ENCODE data around the gene NDFIP2. TPM values are rescaled to one million over a fixed set of nuclear protein-coding genes. Genes with fewer than 3 reads are reported as not detected.

Gene NDFIP2
- polyA plus RNA-seq, 1 of the 3 experiments (the other 2 are of a cell fraction) = 21.4 TPM

- POLR2A ChIA-PET = no interaction called here
- H3K79me2 ChIP-seq (ENCODE audit: insufficient read depth) = no peaks in the 10 kb centered on the region
- no peaks in the 10 kb centered on the region for H3K36me3 ChIP-seq (replicated peaks in 1 of 2; ENCODE audit: control insufficient read depth in 1 of 2, insufficient read depth in 2 of 2, low read length in 1 of 2)
- H3K4me1 ChIP-seq (ENCODE audit: control insufficient read depth in 1 of 2, insufficient read depth in 2 of 2, low read depth in 1 of 2, low read length in 1 of 2) = no peaks in the 10 kb centered on the region
- H3F3A ChIP-seq (replicated peaks; ENCODE audit: insufficient read depth) = no peaks in the 10 kb centered on the region
- no peak overlapping the region for H3K9ac ChIP-seq
- CTCF ChIA-PET = no interaction called here
- DNase-seq = no peak
- H3K4me2 ChIP-seq = no peak overlapping the region
- no peaks in the 10 kb centered on the region for H3K9me3 ChIP-seq
- TF ChIP-seq ZBTB33 (IDR thresholded peaks at IDR 0.05; ENCODE audit: borderline replicate concordance, low read depth) (no peak), YY1 (IDR thresholded peaks at IDR 0.05; ENCODE audit: low read depth) (no peak), RFX5 (IDR thresholded peaks at IDR 0.05; ENCODE audit: low read length) (no peak), CTCF (IDR thresholded peaks at IDR 0.05) (no peak), JUND (IDR thresholded peaks at IDR 0.05) (no peak), CHD2 (IDR thresholded peaks at IDR 0.05; ENCODE audit: low read length, partially characterized antibody) (no peak), NRF1 (IDR thresholded peaks at IDR 0.05; ENCODE audit: low read depth, low read length) (no peak), IRF3 (IDR thresholded peaks at IDR 0.05; ENCODE audit: low read depth, low read length) (no peak), USF1 (IDR thresholded peaks at IDR 0.05; ENCODE audit: borderline replicate concordance, low read depth) (no peak), GABPA (IDR thresholded peaks at IDR 0.05; ENCODE audit: low read depth) (no peak), MXI1 (IDR thresholded peaks at IDR 0.05; ENCODE audit: low read depth, low read length) (no peak), SIN3A (IDR thresholded peaks at IDR 0.05; ENCODE audit: borderline replicate concordance, low read depth, low read length) (no peak), POLR2AphosphoS5 (IDR thresholded peaks at IDR 0.05; ENCODE audit: low read depth, low read length) (no peak), ELF1 (IDR thresholded peaks at IDR 0.05) (no peak), FOXM1 (IDR thresholded peaks at IDR 0.05; ENCODE audit: low read depth) (no peak), REST (IDR thresholded peaks at IDR 0.05; ENCODE audit: low read depth, low read length) (no peak), FOSL2 (IDR thresholded peaks at IDR 0.05; ENCODE audit: borderline replicate concordance, low read depth) (no peak), TEAD4 (IDR thresholded peaks at IDR 0.05; ENCODE audit: borderline replicate concordance, insufficient read depth) (no peak), EP300 (IDR thresholded peaks at IDR 0.05; ENCODE audit: borderline replicate concordance in 1 of 2, low read depth in 1 of 2, low read length in 1 of 2) (no peak), TCF12 (IDR thresholded peaks at IDR 0.05) (no peak)
- H3K27me3 ChIP-seq (ENCODE audit: insufficient read depth) = no peaks in the 10 kb centered on the region
- no peak overlapping the region for H2AFZ ChIP-seq (ENCODE audit: low read depth)
- WGBS (ENCODE audit: low lambda C conversion rate) = 84% methylated on average over 2 of the region's 2 CpGs
- no peaks in the 10 kb centered on the region for H3K9me2 ChIP-seq
- H3K4me3 ChIP-seq (ENCODE audit: low read depth in 2 of 2, low read length in 1 of 2) = no peak overlapping the region
- no peaks in the 10 kb centered on the region for H4K20me1 ChIP-seq (ENCODE audit: insufficient read depth)
- H3K27ac ChIP-seq (ENCODE audit: low read depth in 2 of 2, low read length in 1 of 2) = no peak overlapping the region
Measured at GRCh38 chr13:79604752-79605151, 123.8 kb downstream of the NDFIP2 start.
